GM19438 (cell line): ENCODE data around the gene TMEM140.
"Not testable (repeated sequence)": the region's sequence is repeated elsewhere in the genome, so short reads cannot be mapped to it uniquely, and the experiment has no call there.

Source experiments
- ATAC-seq: cut with Tn5 transposase; IDR thresholded peaks from one replicate; pipeline ENCODE4 v1.9.1; 2021; ENCODE audit warnings: low read depth; ENCODE audit not compliant: unreplicated experiment

TMEM140 gene

DNA sequence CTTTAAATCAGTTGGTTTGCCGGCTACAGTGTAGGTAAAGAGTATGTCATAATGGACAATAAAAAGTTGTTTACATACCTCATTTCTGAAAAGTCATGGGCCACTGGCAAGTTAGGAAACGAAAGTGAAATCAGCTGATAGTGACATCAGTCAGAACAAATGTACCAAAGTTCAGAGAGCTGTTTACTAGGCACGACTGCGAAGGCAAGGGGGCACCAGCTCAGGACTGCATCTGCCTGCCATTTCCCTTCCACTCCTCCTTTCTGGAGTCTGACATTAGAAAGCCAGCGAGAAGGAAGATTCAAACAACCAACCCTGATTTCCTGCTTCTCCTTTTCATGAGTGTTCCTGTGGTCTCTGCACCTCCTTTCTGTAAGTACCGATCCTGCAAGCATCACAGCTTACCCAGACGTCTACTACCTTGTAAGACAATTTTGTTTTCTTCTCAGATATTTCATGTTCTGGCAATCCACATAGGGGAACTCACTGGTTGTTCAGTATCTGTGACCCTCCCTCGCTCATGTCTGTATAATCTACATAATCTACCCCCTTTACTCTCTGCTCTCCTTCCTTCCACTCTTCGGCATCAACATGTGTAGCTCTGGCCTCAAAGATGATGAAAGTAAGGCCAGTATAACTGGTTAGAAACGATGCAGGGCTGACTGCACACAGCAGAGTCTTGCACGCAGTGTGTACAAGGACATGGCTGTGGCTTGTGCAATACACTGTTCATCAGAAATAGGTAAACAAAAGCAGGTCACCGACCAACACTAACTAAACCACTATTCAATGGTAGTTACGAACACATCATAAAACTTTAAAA is at the start of gene TMEM140:
TMEM140 (plus strand) TSS at position 174 of the 823 bp plus-strand sequence. CDS start 16,370 bp downstream, outside the sequence.
- ATAC-seq: peak; percentile 58

- ATAC-seq: no peak
Measured at GRCh38 chr7:135098391-135098790, 49.5 kb upstream of the TMEM140 start.

DNA sequence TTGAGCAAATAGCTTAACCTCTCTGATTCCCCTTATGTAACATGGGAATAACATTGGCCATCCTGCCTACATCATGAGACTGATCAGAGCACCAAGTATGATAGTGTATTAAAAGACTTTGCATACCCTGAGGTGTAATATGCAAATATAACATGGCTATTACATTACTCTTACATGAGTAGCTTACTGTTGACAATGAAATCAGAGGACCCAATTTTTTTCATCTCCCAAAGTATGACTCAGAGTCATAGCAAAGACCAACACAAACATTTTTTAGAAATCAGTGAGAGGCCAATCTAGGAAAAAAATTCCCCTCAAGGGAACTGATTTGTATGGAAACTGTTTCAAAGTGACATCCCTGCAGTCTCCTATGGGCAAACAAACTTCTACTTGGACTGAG is 47.0 kb upstream of the TMEM140 start:
- no peak for ATAC-seq

- ATAC-seq: no peak
Measured at GRCh38 chr7:135102372-135102771, 45.5 kb upstream of the TMEM140 start.

DNA sequence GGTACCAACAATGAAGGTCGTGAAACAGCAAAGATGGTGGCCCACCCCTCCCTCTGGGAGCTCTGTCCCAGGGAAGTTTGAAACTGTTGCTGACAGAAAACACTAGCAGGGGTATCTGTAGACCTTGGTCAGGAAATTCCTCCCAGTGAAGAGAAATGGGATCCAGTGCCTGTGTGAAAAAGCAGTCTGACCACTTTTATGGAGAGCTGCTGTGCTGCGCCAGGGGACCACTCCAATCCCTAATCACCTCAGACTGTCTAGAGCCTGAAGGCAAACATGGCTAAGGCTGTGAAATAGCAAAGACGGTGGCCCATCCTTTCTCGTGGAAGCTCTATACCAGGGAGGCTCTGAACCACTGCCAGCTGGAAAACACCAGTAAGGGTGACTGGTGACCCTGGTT is 38.3 kb upstream of the TMEM140 start:
- ATAC-seq: no peak

- ATAC-seq: no peak
Measured at GRCh38 chr7:135109976-135110375, 37.9 kb upstream of the TMEM140 start.

GRCh38 chr7:135111379-135111778 is 36.5 kb upstream of the TMEM140 start:
- no peak for ATAC-seq

DNA sequence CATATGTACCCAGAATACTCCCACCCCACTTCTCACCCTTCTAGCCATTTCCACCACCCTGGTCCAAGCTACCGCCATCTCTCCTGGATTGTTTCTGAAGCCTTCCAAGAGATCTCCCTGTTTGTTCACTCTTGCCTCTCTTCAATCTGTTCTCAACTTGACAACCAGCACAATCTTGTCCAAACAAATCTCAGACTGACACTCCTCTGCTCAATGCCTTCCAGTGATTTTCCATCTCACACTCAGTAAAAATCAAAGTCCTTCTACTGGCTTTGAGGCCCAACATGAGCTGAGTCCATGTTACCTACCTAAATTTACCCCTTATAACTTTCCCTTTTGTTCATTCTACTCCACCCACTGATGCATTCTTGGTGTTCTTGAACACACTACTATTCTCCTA is 33.2 kb upstream of the TMEM140 start:
- no peak for ATAC-seq

GRCh38 chr7:135117096-135117495 is 30.8 kb upstream of the TMEM140 start:
- ATAC-seq: no peak

GRCh38 chr7:135121868-135122267 is 26.0 kb upstream of the TMEM140 start:
- ATAC-seq: no peak

DNA sequence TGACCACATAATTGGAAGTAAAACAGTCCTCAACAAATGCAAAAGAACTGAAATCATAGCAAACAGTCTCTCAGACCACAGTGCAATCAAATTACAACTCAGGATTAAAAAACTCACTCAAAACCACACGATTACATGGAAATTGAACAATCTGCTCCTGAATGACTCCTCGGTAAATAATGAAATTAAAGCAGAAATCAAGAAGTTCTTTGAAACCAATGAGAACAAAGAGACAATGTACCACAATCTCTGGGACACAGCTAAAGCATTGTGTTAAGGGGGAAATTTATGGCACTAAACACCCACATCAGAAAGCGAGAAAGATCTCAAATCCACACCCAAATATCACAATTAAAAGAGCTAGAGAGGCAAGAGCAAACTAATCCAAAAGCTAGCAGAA is 23.2 kb upstream of the TMEM140 start:
- ATAC-seq: not testable (repeated sequence)

GRCh38 chr7:135128931-135129330 is 18.9 kb upstream of the TMEM140 start:
- ATAC-seq: no peak

DNA sequence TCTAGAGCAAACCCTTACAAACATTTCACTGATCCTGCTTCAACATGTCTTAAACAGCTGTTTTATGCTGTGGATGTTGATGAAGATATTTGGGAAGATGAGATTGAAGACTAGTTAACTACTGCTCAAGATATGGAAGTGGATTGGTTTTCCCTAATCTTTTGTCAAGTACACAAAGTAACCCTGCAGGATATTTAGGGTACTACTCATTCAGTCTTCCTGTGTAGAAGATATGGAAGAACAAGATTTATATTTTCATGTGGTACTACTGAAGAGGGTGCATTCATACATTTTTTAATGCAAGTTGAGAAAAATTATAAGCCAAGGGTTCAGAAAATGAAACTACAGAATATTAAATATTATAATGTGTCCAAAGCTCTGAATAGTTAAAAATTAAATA is 18.3 kb upstream of the TMEM140 start:
- no peak for ATAC-seq

GRCh38 chr7:135143885-135144668 is 3.8 kb upstream of the TMEM140 start:
- ATAC-seq: no peak

DNA sequence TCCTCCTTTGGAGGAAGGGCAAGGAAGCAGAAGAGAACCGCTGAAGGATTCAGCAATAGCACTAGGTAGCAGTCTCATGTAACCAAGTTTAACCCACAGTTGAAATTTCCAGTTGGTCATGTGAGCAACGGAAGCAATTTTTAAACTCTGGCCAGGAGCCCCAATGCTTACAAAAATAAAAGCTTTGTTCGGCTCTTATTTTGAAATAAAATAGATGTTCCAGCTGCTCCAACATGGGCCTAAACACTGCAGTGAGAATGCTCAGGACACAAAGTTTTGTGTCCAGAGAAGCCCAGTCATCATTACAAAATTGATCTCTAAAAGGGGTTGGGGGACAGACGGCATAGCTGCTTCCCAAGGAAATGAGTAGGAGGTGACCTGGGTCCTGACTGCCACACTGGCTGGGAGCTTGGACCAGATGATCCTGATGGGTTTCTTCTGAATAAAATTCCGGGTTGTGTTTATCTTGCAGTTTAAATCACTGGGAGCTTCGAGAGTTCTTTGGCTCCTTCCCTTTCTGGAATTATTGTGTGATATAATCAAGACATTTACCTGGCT is 452 bp upstream of the TMEM140 start:
- peak; percentile 19 for ATAC-seq

DNA sequence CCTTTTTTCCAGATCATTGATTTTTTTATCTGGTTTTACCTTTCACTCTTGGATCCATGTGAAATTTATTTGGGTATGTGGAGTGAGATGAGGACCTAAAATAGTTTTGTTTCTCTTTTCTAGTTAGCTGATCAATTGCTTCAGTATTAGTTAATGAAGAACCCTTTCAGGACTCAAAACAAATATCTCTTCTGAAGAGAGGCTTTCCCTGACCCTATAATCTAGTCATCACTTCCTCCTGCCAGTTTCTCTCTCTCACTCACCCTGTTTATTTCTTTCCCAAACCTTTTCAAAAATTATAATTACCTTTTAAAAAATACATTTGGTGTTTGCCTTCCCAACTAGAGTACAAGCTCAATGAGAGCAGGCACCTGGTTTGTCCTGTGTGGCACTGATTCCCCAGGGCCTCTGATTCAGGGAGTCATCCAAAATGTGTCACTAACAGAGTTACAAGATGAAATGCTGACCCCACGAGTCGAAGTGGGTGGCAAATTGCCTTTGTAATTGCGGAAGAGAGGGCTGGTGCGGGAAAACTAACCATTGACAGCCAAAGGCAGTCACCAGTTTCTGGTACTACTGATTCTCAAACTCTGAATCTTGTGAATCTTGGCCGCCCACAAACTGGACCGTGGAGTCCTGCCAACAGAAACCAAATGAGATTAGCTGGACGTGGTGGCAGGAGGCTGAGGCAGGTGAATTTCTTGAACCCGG is 2.4 kb downstream of the TMEM140 start:
- no peak for ATAC-seq

DNA sequence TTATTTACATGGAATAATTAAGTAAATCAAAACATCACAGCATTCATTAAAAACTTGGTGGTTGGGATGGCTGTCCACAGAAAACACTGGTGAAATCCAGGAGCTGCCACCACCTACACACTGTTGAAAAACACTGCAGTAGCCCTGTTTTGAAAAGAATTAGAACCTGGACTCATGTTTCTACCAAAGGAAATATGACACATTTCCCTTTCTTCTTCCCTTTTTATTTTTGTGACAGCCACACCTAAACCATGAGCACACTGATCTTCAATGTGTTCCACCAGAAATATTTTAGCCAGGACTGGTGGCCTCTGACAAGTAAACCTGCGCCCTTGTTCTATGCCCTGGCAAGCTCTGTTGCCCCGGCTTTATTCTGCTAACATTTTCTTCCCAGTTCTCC is 3.3 kb downstream of the TMEM140 start:
- ATAC-seq: no peak

DNA sequence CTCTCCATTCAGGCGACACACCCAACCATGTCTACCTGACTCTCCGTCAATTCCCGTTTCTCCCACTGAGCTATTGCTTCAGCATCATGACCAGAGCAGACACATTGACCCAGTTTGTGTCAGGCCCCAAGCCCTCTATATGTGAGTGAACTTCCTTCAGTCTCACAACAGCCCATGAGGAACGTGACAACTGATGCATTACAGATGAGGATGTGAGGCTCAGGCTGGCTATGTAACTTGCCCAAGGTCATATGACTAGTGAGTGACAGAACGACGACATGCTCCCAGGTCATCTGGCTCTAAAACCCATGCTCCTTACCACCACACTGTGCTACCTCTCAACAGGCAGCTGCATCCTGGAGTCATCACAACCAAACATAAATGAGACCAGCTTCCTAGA is 3.7 kb downstream of the TMEM140 start:
- ATAC-seq: no peak

DNA sequence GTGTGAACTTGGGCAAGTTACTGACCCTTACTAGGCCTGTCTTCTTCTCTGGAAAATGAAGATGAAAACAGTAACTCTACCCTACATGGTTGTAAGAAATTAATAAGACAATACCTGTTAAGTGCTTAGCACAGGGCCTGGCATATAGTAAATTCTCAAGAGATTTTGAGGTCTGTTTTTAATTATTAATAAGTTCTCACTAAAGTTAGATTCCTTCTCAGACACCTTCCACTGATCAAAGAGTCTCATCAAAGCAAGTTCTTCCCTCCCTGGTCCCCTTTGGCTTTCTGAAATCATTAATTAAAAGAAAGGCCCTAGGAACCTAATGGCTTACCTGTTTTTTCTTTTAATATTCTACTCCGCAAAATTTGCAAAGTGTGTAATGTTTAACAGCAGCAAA is 4.6 kb downstream of the TMEM140 start:
- no peak for ATAC-seq

- ATAC-seq: no peak
Measured at GRCh38 chr7:135154734-135155133, 6.9 kb downstream of the TMEM140 start.

DNA sequence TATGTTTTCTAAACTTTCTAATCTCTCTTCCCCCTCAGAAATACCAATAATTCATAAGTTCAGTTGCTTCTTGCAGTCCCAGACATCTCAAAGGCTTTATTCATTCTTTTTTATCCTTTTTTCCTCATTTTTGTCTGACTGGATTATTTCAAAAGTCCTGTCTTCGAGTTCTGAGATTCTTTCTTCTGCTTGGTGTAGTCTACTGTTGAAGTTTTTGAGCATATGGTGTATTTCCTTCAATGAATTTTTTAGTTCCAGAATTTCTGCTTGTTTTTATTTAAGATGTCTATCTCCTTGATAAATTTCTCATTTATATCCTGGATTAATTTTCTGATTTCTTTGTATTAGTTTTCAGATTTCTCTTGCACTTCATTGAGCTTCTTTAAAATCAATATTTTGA is 8.4 kb downstream of the TMEM140 start:
- no peak for ATAC-seq
